Cortex of kidney (tissue), 1 donor: ENCODE data around the gene CDK11A.
"Not testable (repeated sequence)": the region's sequence is repeated elsewhere in the genome, so short reads cannot be mapped to it uniquely, and the experiment has no call there.

Source experiments
- DNase-seq: peaks from one replicate; lab custom pipeline; 2025; lab: John Stamatoyannopoulos, UW

CDK11A gene

DNA sequence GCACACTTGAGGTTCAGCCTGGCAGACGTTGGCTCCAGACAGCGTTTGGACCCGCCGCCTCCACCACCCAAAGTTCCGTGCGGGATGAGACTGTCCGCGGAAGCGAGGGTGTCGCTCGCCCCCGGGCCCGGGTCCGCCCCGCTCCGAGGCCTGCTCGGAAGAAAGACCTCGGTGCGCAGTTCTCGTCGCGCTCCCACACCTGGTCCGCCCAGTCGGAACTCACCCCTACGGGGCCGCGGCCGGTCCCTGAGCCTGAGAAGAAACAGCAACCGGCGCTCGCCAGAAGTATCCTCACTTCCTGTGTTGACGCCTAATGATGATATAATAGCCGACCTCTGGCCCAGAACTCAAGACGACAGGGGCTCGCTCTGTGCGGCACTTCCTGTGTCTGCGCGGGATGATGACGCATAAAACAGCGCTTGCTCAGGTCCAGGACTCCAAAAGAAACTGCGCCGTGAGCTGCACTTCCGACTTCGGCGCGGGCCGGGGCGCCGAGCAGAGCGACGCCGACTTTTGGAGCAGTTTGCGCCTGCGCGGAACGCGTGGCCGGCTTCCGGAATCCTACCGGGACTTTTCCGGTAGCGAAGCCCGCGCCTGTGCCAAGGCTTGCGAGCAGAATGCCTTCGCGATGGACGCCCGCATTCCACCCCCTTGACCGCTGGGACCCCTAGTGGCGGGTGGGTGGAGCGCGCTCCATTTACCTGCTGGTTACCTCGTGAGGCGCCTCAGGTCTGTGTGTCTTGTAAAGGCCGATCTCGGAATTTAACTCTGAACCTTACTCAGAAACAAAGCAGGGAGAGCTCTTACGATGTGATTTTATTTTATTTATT lies at the start of gene CDK11A:
Gene CDK11A (minus strand): TSS at position 323 of the 830 bp plus-strand sequence. CDS start 1,539 bp downstream, outside the sequence.
- DNase-seq, result not testable (repeated sequence)

DNA sequence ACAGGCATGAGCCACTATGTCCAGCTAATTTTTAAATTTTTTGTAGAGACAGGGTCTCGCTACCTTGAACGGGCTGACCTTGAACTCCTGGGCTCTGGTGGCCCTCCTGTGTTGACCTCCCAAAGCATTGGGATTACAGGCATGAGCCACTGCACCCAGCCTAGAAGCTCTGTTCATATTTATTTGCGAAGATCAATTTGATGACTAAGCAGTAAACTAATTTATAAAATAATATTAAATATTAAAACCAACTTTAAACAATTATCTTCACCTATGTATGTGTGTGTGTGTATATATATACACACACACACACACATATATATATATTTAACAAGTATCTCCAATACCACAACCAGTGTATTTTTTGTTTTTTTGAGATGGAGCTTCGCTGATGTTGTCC lies 49.7 kb upstream of the CDK11A start:
- no peak for DNase-seq

DNA sequence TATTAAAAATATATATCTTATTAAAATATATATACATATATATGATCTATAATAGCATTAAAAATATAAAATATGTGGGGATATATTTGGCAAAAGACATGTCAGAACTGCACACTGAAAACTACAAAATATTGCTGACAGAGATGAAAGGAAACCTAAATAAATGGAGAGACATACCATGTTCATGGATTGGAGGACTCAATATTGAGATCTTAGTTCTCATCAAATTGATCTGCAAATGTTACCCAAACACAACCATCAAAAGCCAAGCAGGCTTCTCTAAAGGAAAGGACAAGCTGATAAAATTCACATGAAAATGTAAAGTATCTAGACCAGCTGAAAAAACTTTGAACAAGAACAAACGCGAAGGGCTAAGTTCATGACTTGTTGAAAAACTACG lies 46.9 kb upstream of the CDK11A start:
- DNase-seq, result no peak

DNA sequence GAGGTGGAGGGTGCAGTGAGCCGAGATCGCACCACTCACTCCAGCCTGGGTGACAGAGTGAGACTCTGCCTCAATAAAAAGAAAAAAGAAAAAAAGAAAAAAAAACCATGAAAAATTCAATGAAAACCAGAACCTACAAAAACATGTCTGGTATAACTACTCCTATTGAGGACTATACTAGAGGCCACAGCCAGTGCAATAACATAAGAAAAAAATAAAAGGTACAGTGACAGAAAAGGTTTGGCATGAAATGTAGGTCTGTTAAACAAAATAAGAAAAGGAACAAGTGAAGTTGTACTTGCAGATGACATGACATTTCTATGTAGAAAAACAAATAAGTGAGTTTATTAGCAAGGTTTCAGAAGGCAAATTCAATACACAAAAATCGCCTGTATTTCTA lies 45.9 kb upstream of the CDK11A start:
- no peak for DNase-seq

DNA sequence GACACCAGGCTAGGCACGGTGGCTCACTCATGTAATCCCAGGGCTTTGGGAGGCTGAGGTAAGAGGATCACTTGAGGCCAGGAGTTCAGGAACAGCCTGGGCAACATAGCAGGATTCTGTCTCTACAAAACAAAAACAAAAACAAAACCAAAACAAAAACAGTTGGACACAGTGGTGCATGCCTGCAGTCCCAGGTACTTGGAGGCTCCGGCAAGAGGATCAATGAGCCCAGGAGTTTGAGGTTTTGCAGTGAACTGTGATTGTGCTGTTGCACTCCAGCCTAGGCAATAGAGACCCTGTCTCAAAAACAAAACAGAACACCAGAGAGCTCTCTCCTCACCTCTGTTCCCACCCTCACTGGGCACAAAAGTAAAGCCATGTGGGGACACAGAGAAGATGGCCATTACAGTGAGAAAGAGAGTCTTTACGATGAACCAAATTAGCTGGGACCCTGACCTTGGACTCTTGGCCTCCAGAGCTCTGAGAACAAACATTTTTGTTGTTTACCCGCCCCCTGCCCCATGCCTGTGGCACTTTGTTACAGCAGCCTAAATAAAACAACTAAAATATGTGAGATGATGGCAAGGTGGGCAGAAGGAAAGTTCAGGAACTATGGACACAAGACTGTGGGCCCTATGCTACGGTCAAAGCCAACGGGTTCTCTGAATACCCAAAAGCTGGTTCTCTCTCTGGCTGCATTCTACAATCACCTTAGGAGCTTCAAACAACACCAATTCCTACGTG lies 44.3 kb upstream of the CDK11A start:
- no peak for DNase-seq

DNA sequence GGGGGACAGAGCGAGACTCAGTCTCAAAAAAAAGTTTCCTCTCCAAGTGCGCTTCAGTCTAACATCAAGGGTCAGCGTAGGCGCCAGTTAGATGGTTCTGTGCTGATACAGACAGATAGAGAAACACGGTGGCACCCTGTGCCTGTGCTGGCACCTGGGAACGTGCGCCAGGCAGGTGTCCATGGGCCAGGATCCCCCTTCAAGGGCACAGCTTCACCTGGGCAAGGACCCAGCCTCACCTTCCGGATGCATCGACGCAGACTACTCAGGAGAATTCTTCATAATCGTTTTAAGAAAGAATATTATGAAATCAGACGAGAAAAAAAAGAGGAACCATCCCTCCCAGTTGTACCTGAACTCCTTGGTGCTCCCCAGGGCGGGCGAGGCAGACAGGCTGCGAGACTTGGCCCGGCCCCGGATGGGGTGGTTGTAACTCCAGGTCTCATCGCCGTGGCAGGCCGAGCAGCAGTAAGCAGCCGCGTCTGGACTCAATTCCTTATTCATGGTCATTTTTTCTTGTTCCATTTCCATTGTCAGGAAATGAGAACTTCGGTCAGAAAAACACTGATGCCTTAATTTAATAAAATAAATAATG lies 40.8 kb upstream of the CDK11A start:
- DNase-seq, result no peak

DNA sequence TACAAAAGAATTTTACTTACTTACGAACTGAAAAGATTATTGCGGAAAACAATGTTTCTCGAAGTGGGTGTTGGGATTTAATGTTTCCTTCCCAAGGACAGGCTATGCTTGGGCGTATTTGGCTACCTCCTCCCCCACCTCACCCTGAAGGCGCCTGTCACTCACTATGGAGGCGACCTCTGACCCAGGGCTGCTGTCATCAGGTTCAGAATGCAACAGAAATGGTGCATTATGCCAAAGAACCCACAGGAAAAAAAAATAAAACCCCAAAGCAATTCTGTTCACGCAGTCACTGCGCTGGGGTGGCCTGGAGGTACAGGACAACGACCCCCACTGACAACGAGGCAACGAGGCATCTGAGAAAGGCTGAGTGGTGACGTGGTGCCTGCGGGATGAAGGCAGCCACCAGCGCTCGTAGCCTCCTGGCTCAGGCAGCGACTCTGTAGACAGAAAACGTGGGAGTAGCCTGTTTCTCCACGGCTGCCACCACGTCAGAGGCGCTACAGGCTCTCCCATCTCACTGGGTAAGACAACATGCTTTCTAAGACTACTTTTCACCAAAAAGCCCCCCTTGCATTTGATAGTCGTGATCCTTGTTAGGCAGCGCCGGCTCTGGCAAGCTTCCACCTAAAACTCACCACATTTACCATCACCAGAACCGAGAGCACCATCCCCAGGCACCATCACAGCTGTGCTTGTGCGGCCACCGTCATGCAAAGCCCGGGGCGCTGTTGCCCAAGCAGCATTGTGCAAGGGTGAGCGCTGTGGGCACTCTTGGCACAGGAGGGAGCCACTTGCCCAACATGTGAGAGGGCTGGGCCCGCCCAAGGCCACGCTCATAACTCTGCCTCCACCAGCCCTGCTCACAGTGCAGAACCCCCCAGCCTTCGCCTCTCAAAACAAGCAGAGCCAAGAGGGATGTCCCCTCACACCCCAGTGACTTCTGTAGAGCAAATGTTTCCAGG lies 39.8 kb upstream of the CDK11A start:
- no peak for DNase-seq

DNA sequence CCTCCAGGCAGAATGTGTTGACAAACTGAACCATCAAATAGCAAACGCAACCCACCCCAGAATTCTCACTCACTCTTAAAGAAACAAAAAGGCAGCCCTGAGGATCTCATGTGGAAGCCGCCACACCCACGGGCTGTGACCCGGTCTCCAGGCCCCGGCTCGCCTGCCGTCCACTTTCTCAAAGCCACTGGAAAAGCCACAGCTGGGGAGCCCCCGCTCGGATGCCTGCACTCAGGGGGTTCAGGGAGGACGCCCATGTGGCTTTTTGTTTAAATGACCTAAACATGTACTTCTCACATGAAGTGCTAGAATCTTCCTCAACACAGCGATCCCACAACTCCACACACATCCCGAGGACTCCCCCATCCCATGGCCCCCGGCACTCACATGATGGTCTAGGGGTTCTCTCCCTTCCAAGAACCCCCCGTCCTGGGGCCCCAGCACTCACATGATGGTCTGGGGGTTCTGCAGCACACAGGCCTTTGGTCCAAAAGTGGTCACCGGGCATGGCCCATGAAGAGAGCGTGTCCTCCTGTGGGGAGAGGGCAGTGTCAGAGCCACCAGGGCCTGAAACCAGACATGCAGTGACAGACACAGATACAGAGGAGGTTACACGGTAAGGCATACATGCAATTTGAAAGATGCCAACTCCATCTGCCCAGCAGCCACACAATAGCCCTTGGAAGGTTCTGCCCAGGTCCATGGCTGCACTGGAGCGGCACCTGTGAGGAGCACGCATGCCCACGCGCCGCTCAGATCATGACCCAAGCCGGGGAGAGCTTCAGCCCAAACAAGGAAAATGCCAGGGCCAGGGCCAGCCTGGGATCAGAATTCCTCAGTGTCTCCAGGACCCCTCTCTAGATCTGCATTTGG lies 37.6 kb upstream of the CDK11A start:
- DNase-seq, result no peak

DNA sequence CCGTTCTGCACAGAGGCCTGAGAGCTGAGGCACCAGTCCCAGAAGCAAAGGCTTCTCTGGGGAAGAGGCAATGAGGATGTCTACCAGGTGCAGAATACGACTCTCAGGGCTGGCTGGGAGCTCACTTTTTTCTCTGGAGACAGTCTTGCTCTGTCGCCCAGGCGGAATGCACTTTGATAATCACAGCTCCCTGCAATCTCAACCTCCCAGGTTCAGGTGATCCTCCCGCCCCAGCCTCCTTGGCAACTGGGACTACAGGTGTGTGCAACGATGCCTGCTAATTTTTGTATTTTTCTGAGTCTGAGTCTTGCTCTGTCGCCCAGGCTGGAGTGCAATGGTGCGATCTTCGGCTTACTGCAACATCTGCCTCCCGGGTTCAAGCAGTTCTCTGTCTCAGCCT lies 36.6 kb upstream of the CDK11A start:
- no peak for DNase-seq

DNA sequence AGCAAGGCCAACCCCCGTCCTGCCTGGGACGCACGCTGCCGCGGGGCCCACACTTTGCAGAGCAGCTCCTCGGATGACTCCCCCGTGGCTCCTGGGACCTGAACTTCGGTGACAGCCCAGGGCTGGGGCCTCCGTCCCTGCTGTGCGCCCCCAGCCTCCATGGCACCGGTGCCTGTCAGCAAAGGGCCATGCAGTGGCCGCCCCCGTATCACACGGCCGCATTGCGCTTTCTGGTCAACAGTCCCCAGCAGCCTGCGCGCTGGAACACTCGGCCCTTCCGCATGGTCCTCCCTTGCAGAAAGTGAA lies 36.1 kb upstream of the CDK11A start:
- DNase-seq, result no peak

DNA sequence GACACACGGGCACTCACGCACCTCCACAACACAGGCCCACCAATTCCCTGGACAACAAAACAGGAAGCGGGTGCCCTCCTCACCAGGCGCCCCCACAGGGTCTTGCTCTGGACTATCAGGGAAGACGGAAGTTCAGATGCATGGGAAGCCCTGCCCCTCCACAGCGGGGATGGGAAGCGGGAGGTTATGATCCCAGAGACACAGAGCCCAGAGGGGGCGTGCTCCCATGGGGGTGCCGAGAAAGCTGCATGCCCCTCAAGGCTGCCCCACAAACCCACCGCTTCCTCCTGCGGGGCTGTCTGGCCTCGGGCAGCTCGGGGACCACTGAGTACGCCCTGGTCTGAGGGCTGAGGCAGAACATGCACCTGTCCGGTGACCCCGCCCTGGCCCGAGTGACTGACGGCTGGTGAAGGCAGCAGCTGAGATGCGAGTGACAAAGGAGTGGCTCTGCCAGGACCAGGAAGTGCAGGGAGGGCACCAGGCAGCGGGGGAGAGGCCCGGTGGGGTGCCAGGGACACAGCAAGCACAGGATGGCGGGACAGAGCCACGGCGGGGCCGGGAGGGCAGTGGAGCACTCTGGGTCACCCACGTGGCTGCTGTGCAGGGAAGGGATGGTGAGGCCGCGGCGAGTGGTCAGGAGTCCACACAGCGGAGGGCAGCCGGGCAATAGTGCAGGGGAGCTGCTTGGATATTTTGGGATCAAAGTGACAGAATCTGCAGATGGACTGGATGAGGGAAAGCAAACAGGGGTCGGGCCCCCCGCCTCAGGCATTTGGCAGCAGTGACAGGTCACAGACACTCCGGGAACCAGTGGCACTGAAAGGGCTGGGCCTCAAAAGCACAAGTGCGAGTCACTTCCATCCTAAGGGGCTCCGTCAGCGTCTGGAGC lies 35.5 kb upstream of the CDK11A start:
- DNase-seq, result no peak

DNA sequence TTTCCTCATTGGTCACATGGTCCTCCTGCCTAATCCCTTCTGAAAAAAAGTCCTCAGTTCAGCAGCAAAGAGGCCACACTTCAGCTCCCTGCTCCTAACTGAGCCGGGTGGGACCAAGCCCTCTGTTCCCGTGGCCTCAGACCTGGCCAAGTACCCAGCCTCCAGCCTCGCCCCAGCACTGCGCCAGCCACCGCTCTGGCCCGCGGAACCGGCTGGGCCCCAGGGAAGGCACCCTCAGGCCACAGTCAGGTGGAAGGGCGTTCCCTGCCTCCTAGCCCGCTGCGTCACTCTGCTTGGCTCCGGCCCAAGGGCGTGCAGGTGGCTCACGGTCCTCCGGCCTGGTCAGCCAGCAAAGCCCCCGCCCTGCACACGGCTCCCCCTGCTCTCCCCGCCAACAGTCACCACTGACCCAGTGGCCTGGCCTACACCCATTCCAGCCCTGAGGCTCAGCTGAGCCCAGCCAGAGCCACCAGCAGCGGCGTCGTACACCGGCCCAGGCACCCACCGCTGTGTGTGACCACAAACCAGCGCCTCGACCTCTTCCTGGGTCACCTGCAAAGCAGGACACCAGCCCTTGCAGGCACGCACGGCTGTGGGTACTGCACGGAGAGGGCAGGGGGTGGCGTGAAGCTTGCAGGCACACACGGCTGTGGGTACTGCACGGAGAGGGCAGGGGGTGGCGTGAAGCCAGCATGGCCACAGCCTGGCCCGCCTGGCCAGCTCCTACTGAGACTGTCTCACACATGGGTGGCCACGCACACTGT lies 34.7 kb upstream of the CDK11A start:
- no peak for DNase-seq

DNA sequence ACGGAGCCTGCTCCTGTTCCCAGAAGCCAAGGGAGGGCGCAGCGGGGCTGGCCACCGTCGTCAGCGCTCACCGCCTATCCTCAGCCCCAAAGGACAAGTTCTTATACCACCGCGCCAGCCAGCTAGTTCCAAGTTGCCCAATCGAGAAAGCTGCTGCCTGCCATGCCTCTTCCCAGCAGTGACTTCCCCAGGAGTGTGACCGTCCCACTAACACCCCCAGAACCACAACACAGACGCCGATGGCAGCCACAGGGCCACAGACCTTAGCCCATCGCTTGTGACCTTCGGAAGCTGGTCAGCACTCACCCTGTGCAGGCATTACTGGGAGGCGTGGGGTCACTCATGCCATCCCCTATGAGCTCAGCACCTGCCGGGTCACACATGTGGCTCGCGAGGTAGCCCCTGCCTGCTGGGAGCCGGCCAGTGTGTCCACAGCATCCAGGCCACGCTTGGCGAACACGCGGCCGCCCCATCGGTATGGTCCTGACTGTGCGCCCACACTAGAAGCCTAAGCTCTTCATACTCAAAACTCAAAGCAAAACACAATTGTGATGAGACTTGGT lies 34.0 kb upstream of the CDK11A start:
- no peak for DNase-seq

DNA sequence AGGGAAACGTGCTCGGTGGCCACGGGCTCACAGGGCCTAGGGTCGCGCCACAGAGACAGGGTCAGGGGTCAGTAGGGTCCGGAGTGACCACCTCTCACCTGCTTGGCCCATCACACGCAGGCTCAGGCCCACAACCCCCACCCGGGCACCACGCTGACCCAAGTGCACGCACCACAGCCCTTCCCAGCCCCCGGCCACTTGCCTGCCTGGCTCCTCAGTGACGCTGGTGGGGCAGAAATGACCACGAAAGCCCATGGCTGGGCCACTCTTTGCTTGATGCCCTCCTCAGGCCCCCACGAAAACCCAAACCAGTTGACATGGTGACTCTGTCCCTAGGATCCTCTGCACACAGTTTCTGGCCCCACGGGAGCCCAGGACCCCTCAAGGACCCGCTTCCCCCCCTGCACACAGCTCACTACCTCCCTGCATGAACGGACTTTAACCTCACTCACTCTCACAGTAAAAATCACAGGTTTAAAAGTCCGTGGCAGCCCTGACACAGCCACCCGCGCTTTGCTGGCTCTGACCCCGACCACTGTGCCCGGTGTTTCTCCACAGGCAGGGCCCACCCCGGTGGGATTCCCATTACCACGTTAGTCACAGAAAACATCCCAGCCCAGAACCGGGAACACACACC lies 33.4 kb upstream of the CDK11A start:
- no peak for DNase-seq

DNA sequence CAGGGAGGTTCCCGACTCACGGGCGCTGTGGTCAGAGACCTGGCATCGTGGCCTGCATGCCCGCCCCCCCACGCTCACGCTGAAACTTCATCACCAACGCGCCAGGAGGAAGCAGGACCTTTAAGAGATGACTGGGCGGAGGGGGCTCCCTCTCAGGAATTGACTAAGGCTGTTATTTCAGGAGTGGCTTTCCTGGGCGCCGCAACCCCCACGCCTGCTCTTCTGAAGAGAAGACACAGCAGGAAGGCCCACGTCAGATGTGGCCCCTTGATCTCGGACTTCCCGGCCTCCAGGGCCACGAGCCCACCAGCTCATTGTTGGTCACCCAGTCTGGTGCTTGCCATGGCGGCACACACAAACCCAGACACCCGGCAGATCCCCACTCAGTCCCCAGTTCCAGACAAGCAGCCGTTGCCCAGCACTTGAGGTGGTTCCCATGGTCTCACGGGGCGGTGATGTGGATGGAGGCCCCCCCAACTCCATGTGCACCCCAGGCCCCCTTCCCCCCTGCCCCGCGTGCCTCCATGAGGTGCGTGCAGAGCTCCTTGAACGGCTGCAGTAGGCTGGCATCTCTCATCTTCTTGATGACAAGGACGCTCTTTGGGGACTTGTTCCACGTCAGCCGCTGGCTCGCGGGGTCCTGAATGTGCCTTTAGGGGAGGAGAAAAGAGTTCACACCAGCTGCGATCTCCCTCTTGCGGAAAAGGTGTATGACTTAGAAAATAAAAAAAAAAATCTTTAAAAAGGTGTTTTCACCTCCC lies 32.7 kb upstream of the CDK11A start:
- DNase-seq, result no peak

DNA sequence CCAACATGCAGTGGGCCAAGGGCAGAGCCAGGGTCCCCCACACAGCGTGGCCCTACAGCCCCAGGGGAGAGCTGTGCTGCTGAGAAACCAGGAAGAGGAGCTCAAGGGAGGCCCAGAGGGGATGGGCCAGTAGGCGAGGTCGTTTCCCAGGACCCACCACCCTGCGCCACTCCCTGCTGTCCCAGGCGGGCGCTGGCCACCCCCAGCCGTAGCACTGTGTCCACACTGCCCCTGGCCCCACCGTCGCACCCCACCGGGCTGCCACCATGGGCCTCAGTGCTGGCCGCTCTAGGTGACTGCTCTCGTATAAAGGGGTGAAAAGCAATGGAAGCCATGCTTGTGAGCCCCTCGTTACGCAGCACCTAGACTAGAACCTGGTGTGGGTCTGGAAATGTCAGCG lies 31.7 kb upstream of the CDK11A start:
- no peak for DNase-seq

DNA sequence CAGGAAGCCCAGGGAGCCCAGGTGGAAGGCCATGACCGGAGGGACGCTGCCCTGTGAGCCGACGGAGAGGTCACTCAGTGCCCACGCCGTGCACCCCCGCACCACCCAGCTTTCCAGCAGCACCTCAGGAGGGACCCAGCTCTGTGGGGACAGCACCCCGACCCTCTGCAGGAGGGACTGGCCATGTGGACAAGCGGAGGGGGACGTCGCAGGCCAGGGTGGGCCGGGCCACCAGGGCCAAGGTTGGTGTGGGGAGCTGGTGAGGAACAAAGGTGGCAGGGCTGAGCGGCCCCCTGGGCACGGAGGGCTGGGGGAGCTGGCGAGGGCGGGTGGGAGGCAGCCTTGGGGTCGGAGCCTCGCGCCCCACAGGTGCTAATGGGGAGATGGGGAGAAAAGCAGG lies 31.3 kb upstream of the CDK11A start:
- no peak for DNase-seq
